SK-N-DZ (cell line): Measurements from ENCODE around the gene GPATCH8.
"Not testable (repeated sequence)": the region's sequence is repeated elsewhere in the genome, so short reads cannot be mapped to it uniquely, and the experiment has no call there.

Experiments used
- DNase-seq: peaks from one replicate; pipeline ENCODE4 v3.0.0-alpha.2; 2015; ENCODE audit warnings: low spot score

The GPATCH8 gene

GRCh38 chr17:44527954-44528353, 24.7 kb upstream of the GPATCH8 start:
- no peak for DNase-seq

DNA sequence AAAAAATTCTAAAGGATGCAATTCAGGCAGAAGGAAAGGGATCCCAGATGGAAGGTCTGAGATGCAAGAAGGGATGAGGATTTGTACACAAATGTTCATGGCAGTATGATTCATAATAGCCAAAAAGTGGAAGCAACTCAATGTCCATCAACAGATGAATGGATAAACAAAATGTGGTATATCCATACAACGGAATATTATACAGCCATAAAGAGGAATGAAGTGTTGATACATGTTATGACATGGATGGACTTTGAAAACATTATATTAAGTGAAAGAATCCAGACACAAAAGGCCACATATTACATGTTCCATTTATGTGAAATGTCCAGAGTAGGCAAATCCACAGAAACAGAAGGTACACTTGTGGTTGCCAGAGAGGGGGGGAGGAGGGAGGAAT, 23.9 kb upstream of the GPATCH8 start:
- no peak for DNase-seq

DNA sequence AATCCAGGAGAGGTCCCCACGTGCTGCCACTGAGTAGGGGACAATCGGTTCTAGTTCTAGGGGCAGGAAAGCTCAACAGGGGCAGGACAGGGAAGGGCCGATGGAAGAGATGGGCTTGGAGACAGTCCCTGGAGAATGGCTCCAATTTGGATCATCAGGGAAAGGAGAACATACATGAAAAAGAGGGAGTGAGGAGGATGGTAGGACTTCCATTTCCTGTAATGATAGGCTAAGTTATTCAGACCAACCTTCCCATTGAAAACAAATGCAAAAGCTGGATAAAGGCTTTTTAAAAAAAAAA, 20.4 kb upstream of the GPATCH8 start:
- no peak for DNase-seq

DNA sequence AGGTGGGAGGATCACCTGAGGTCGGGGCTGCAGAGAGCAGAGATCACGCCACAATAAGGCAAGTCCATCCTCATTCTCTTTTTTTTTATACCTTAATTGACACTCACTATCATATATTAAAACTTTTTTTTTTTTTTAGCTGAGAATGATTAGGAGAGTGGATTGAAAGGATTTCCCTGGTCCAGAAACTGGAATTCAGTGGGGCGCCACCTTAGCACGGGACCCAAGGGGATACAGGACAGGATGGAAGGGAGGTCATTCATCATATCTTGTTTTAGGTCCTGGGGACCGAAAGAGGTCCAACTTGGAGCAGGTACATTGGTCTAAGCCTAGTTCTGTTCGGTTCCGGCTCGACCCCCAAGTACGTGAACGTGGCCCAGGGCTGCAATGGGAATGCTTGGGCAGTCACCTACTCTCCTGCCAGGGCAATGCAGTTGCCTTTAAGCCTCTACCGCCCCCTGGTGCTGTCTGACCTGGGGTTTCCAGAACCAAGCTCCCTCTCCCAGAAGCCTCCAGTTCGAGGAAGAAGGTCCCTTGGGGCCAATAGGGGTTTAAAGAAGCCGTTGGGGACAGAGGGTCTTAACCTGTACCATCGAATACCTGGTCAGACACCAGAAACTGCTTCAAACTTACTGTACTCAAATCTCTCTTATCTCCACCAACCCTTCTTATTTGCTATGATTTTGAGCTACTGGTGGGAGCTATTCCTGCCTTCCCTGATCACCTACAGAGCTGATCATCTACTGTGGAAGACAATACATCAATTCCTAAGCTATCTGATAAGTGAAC, 19.9 kb upstream of the GPATCH8 start:
- peak; percentile 68 for DNase-seq

DNA sequence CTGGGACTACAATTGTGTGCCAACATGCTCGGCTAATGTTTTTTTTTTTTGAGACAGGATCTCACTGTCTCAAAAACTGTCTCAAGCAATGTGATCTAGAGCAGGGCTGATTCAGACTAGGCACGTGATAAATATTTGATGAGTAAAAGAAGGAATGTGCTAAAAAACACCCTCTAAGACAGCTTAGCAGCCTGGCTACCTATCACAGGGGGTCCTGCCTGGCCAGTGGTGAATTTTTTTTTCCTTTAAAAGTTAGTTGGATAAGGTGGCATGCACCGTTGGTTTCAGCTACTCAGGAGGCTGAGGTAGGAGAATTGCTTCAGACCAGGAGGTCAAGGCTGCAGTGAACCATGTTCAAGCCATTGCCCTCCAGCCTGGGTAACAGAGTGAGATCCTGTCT, 14.8 kb upstream of the GPATCH8 start:
- no peak for DNase-seq

DNA sequence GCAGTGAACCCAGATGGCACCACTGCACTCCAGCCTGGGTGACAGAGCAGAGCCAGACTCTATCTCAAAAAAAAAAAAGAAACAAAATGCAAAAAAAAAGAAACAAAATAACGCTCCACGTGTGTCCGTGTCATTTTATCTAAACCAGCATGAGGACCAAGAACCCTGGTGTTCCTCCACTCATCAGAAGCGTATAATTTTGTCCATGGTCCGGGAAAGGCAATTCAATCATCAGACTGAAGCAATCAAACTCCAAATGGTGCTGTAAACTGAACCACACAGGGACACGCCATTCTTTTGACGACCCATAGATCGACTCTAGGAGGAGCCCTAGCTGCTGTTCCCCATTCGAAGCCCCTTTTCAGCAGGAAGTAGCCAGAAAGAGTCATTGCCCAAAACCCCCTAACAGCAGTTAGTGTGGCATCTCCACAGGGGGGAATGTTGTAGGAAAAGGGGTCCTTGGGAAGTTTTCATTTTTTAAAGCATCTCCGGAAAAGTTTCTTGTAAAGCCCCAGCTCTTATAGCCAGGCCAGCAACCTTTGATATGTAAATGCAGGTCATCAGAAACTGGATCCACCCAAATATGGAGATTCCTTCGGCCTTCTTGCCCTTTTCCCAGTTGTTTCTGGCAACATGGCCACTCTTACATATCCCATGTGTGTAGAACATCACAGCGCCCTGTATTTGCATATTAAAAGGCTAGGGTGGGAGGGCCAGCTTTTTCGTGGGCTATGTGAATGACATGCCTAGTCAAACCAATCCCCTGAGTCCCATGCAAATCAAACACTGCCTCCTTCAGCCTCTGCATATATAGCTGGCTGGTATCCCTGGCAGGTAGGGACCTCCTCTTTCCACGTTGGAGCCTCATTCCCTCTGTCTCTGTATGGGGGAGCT, 8.3 kb upstream of the GPATCH8 start:
- peak; percentile 80 for DNase-seq

DNA sequence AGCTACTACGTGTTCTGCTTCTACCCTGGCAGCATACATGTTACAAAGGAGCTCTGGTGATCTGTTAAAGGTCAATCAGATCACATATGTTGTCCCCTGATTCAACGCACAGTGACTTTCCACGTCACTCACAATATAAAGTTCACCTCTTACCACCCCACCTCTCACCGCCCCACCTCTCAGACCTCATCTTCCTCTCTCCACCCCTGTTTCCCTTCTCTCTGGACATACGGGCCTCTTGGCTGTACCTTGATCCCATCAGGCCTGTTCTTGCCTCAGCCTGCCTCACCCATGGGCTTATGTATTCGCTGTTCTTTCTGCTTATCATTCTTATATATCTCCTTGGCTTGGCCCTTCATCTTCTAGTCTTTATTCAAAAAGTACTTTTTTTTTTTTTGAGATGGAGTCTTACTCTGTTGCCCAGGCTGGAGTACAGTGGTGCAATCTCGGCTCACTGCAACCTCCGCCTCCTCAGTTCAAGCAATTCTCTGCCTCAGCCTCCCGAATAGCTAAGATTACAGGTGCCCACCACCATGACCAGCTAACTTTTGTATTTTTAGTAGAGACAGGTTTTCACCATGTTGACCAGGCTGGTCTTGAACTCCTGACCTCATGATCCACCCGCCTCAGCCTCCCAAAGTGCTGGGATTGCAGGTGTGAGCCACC, 3.9 kb upstream of the GPATCH8 start:
- DNase-seq: not testable (repeated sequence)

GRCh38 chr17:44502598-44503146, 534 bp downstream of the GPATCH8 start:
- no peak for DNase-seq

GRCh38 chr17:44501866-44502375, 1.3 kb downstream of the GPATCH8 start:
- DNase-seq: no peak

GRCh38 chr17:44499722-44500121, 3.5 kb downstream of the GPATCH8 start:
- DNase-seq: no peak

- no peak for DNase-seq
Measured at GRCh38 chr17:44496815-44497214, 6.4 kb downstream of the GPATCH8 start.

- DNase-seq: no peak
Measured at GRCh38 chr17:44493339-44493738, 9.9 kb downstream of the GPATCH8 start.

GRCh38 chr17:44492706-44493272, 10.4 kb downstream of the GPATCH8 start:
- DNase-seq: no peak

DNA sequence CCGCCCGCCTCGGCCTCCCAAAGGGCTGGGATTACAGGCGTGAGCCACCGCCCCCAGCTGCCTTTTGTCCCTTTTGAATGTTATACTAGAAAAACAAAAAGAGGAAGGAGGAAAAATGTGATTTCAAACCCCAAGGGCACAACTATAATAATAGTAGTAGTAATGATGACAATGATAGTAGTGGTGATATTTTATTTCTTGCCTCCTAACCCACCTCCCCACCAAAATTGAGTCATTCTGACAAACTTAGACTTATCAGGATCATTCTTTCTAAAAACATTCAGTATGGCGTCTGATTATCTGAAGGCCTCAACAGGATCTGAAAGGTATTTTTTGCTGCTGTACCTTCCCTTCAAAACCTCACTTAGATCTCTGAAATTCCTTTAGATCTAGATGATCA, 13.6 kb downstream of the GPATCH8 start:
- DNase-seq: no peak

GRCh38 chr17:44487170-44487569, 16.0 kb downstream of the GPATCH8 start:
- DNase-seq: no peak

DNA sequence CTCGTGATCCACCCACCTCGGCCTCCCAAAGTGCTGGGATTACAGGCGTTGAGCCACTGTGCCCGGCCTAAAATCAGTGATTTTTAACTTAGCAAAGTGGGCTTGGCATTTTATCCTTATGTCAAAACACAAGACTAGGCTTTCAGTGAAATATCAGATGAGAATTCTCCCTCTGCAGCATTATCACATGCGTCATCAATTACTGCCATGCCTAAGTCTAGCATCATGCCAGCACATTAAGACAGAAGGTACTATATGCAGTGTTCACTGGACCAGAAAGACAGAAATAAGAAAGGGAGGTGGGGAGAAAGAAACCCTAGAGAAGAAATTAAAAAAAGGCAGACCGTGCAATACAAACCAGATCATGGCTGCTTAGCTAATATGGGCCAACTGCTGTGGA, 29.8 kb downstream of the GPATCH8 start:
- peak; percentile 8 for DNase-seq

GRCh38 chr17:44469676-44470075, 33.5 kb downstream of the GPATCH8 start:
- DNase-seq: no peak

DNA sequence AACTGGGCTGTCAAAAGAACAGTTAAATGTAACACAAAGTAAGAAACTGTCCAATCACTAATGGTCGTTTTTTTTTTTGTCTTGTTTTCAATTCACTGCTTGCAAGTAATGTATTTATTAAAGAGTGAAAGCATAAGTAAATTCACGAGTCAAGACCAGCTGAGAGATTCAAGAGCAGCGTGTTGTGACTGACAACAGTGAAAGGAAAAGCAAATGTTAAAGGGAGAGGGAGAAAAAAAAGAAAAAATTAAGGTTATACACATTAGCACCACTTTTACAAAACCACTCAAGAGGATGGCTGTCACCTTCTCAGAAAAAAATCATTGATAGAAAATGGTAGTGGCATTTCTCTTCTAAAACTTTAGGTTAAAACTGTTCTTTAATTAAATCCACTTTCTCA, 36.1 kb downstream of the GPATCH8 start:
- no peak for DNase-seq

GRCh38 chr17:44466339-44466738, 36.9 kb downstream of the GPATCH8 start:
- DNase-seq: no peak

GRCh38 chr17:44465897-44466296, 37.3 kb downstream of the GPATCH8 start:
- no peak for DNase-seq

DNA sequence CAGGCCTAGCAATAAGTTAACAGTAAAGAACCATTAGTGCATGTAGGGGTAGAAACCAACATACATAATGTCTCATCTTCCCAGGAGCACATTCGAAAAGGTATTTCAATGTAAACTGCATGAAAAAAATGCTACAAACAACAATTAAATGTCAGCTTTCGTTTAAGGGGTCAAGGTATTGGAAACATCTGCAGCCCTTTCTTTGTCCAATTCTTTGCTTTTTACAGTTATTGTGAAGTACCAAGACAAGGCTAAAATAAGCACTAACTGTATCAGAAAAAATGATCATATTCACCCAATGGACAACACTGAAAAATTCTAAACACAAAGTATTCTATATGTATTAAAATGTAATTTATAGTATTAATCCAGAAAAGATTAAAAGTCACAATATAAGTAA, 37.9 kb downstream of the GPATCH8 start:
- no peak for DNase-seq

DNA sequence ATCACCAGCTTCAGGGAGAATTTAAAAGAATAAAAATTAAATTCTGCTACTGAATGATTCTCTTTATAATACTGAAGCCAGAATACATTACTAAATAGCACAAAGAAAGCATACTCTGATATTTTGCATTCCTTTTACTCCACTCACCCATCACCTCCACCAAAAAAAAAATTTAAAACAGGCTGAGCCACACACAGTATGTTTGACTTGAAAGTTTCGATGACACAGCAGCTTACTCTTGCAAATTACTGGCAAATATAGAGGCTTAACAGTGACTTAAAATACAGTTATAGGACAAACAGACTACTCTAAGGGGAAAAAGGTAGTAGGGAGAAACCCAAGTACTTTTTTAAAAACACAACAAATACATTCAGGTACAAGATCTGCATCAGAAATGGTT, 39.2 kb downstream of the GPATCH8 start:
- DNase-seq: no peak
